ENCODE data around the gene C1QTNF8.

GRCh38 chr16:1042866-1043265 lies 53.2 kb downstream of the C1QTNF8 start:
- TF ChIP-seq CTCF (conservative IDR thresholded peaks at IDR 0.05 in 1 of 2, IDR thresholded peaks at IDR 0.05 in 1 of 2; ENCODE audit: extremely low read depth in 1 of 2, insufficient read depth in 1 of 2, low read depth in 1 of 2, low read length in 2 of 2) (no peak), EZH2 (IDR thresholded peaks at IDR 0.05; ENCODE audit: borderline replicate concordance, low read length) (no peak)

Measured in mammary epithelial cell (primary cell).